SU-DHL-6 (cell line): ENCODE measurements around the gene PTPRK.

ENCODE experiments used
- H2AFZ ChIP-seq: fragments of 200-600 bp; sonication (generic); 2 replicates; pipeline ENCODE4 v1.6.1; 2014; ENCODE audit warnings: low read depth, mild to moderate bottlenecking, moderate library complexity, mixed read lengths, antibody characterized with exemption, low read length; ENCODE audit not compliant: severe bottlenecking
- H3F3A ChIP-seq: fragments of 200-600 bp; shearing (Covaris generic); 2 replicates; pipeline ENCODE4 v1.6.0; 2016; ENCODE audit warnings: antibody characterized with exemption, mild to moderate bottlenecking; ENCODE audit not compliant: insufficient read depth
- H3K27ac ChIP-seq: fragments of 200-600 bp; sonication (generic); 2 replicates; pipeline ENCODE4 v1.5.1; 2016; ENCODE audit warnings: low read depth, mild to moderate bottlenecking, low read length, moderate library complexity, mixed read lengths
- H3K27me3 ChIP-seq: fragments of 200-600 bp; sonication (generic), shearing (Covaris generic); 2 replicates; pipeline ENCODE4 v1.6.0; 2014; ENCODE audit warnings: mild to moderate bottlenecking, low read length
- H3K36me3 ChIP-seq: fragments of 200-600 bp; sonication (generic); 2 replicates; pipeline ENCODE4 v1.6.1; 2014; ENCODE audit warnings: mild to moderate bottlenecking, low read length, mixed read lengths
- H3K4me2 ChIP-seq: fragments of 300-600, 200-600 bp; shearing (Covaris generic), sonication (generic); 2 replicates; pipeline ENCODE4 v1.6.0; 2014; ENCODE audit warnings: low read length, low read depth, mild to moderate bottlenecking; ENCODE audit not compliant: poor library complexity, severe bottlenecking
- H3K4me3 ChIP-seq: fragments of 200-600 bp; sonication (generic); 2 replicates; pipeline ENCODE4 v1.5.1; 2014; ENCODE audit warnings: antibody characterized with exemption, low read length, mild to moderate bottlenecking, mixed read lengths; ENCODE audit not compliant: insufficient read depth, poor library complexity, severe bottlenecking
- H3K79me2 ChIP-seq: fragments of 200-600 bp; sonication (generic); 2 replicates; pipeline ENCODE4 v1.6.1; 2014; ENCODE audit warnings: mild to moderate bottlenecking, low read length, moderate library complexity; ENCODE audit not compliant: insufficient read depth
- H3K9ac ChIP-seq: fragments of 200-600 bp; sonication (generic); 2 replicates; pipeline ENCODE4 v1.7.0; 2014; ENCODE audit warnings: mild to moderate bottlenecking, low read length
- H3K9me2 ChIP-seq: fragments of 200-600 bp; sonication (generic); replicated peaks from 2 replicates; pipeline ENCODE4 v1.6.1; 2014; ENCODE audit warnings: low read length; ENCODE audit not compliant: insufficient read depth
- H3K9me3 ChIP-seq: fragments of 200-600 bp; sonication (generic); 2 replicates; pipeline ENCODE4 v1.6.1; 2014; ENCODE audit warnings: low read length, mixed read lengths; ENCODE audit not compliant: insufficient read depth
- H4K20me1 ChIP-seq: fragments of 200-600 bp; sonication (generic); 2 replicates; pipeline ENCODE4 v1.6.1; 2014; ENCODE audit warnings: low read depth, mild to moderate bottlenecking, antibody characterized with exemption, low read length, moderate library complexity, mixed read lengths
- CTCF ChIP-seq: fragments of 200-600 bp; sonication (generic); IDR thresholded peaks from one replicate; pipeline ENCODE4 v1.5.1; 2017; ENCODE audit warnings: antibody characterized with exemption, mild to moderate bottlenecking, low read length, moderate library complexity; ENCODE audit not compliant: insufficient read depth, poor library complexity, severe bottlenecking
- EZH2phosphoT487 ChIP-seq: fragments of 200-600 bp; sonication (generic), shearing (Covaris generic); conservative IDR thresholded peaks from 2 replicates; pipeline ENCODE4 v1.6.1; 2018; ENCODE audit warnings: mild to moderate bottlenecking, antibody characterized with exemption, low read length, moderate library complexity, mixed read lengths

The PTPRK gene

GRCh38 chr6:128005009-128005408, 515.4 kb downstream of the PTPRK start:
- no peaks in the 10 kb centered on the region for H4K20me1 ChIP-seq
- no peak overlapping the region for H2AFZ ChIP-seq
- no peaks in the 10 kb centered on the region for H3K27me3 ChIP-seq
- no peak overlapping the region for H3K4me3 ChIP-seq
- no peak overlapping the region for H3K4me2 ChIP-seq
- H3F3A ChIP-seq = no peaks in the 10 kb centered on the region
- H3K36me3 ChIP-seq = no peaks in the 10 kb centered on the region
- H3K9me3 ChIP-seq = no peaks in the 10 kb centered on the region
- H3K79me2 ChIP-seq = no peaks in the 10 kb centered on the region
- H3K9me2 ChIP-seq = no peaks in the 10 kb centered on the region
- no peak overlapping the region for H3K27ac ChIP-seq
- TF ChIP-seq EZH2phosphoT487 (no peak), CTCF (no peak)
- H3K9ac ChIP-seq = no peak overlapping the region

DNA sequence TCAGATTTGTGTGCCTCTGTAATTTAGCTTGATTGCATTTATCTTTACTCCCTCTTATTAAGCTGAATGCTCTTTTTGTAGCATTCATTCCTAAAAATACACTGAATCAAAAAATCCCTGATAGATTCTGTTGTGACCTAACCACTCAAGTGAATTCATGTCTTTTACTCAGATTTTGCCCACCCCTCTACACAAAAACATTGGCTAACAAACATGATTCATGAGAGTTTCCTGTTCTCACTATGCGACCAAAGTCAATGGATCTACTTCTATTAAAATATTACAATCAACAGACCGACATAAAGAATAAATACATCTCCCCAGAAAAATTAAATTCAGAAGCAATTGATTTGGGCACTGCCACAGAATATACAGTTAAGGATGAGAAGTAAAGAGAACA, 520.0 kb downstream of the PTPRK start:
- H3K79me2 ChIP-seq = no peaks in the 10 kb centered on the region
- TF ChIP-seq CTCF (no peak), EZH2phosphoT487 (no peak)
- no peaks in the 10 kb centered on the region for H3K36me3 ChIP-seq
- no peak overlapping the region for H2AFZ ChIP-seq
- no peak overlapping the region for H3K27ac ChIP-seq
- no peaks in the 10 kb centered on the region for H4K20me1 ChIP-seq
- H3K4me2 ChIP-seq = no peak overlapping the region
- no peaks in the 10 kb centered on the region for H3F3A ChIP-seq
- no peaks in the 10 kb centered on the region for H3K9me3 ChIP-seq
- H3K27me3 ChIP-seq = no peaks in the 10 kb centered on the region
- no peak overlapping the region for H3K9ac ChIP-seq
- H3K9me2 ChIP-seq = no peaks in the 10 kb centered on the region
- no peak overlapping the region for H3K4me3 ChIP-seq

GRCh38 chr6:127998985-127999384, 521.4 kb downstream of the PTPRK start:
- Histone ChIP-seq H3K9ac (no peak overlapping the region), H3K79me2 (no peaks in the 10 kb centered on the region), H3K4me3 (no peak overlapping the region), H3K9me2 (no peaks in the 10 kb centered on the region), H3K36me3 (no peaks in the 10 kb centered on the region), H3K27ac (no peak overlapping the region), H3K4me2 (no peak overlapping the region), H2AFZ (no peak overlapping the region), H4K20me1 (no peaks in the 10 kb centered on the region), H3K9me3 (no peaks in the 10 kb centered on the region), H3F3A (no peaks in the 10 kb centered on the region), H3K27me3 (no peaks in the 10 kb centered on the region)
- TF ChIP-seq CTCF (no peak), EZH2phosphoT487 (no peak)
